ENCODE measurements around the gene GNG13.

The GNG13 gene

DNA sequence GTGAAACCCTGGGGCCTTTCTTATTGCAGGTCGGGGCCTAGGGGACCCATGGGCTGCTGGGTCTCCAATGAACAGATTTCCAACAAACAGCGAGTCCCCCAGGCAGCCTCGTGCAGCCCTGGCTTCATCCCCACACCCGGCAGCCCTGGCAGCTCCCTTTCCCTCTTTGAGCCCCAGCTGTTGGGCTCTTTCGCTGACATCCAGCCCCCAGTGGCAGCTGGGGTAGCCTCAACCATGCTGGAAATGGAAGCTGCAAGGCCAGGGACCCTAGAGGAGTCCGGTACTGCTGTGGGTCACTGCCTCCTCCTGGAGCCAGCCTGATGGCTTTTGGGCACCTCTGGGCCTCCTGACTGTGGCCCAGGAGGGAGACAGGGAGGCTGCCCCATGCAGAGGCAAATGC, 18.3 kb downstream of the GNG13 start:
- TF ChIP-seq SPI1 (IDR thresholded peaks at IDR 0.05; ENCODE audit: borderline replicate concordance, low read depth) = no peak
- no peak for TF ChIP-seq GABPA (IDR thresholded peaks at IDR 0.05; ENCODE audit: low read depth)
- TF ChIP-seq REST (IDR thresholded peaks at IDR 0.05; ENCODE audit: insufficient replicate concordance, low read depth) = no peak
- TF ChIP-seq CTCF (IDR thresholded peaks at IDR 0.05; ENCODE audit: insufficient read depth, low read length) = no peak
- TF ChIP-seq POLR2AphosphoS5 (IDR thresholded peaks at IDR 0.05; ENCODE audit: low read depth) = no peak
- H3K27me3 ChIP-seq (ENCODE audit: insufficient read depth, poor library complexity, severe bottlenecking) = peaks cover 15% of the 10 kb centered on the region
- H3K27ac ChIP-seq (replicated peaks) = no peak overlapping the region
- no peak for DNase-seq (ENCODE audit: low read depth in 1 of 2, low spot score in 1 of 2)
- H3K4me3 ChIP-seq (replicated peaks; ENCODE audit: insufficient read depth, low read length) = no peak overlapping the region

DNA sequence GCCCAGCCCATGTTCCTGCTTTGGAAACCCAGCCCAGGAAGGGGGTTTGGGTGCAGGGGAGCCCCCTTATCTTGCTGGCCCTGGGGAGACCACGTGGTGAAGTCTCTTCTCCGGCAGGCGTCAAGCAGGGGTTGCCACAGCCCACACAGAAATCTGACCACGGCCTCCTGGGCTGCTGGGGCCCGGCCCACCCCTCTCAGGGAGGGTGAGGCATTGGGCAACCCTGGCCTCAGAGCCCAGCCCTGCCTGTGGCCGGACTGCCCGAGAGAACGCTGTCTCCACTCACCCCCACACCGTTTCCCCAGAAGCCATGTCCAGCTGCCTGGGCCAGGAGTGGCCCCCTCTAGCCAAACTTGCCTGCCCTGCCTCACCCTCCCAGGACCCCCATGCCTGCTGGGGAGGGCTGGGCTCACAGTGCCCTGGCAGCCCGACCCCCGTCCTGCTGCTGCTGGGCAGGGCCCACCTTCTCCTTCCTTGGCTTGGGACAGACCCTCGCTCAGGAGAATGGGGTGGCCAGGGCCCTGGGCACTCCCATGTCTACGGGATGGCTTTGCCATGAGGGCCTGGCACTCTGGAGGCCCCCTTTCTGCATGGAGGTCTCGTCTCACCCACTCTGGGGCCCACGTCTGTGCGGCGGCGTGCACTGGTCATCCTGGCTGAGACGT, 19.1 kb downstream of the GNG13 start:
- Histone ChIP-seq H3K27me3 (ENCODE audit: insufficient read depth, poor library complexity, severe bottlenecking) (peaks cover 15% of the 10 kb centered on the region), H3K4me3 (replicated peaks; ENCODE audit: insufficient read depth, low read length) (no peak overlapping the region), H3K27ac (replicated peaks) (no peak overlapping the region)
- TF ChIP-seq REST (IDR thresholded peaks at IDR 0.05; ENCODE audit: insufficient replicate concordance, low read depth) = no peak
- DNase-seq (ENCODE audit: low read depth in 1 of 2, low spot score in 1 of 2) = no peak

GRCh38 chr16:780296-780695, 20.2 kb downstream of the GNG13 start:
- no peak overlapping the region for H3K4me3 ChIP-seq (replicated peaks; ENCODE audit: insufficient read depth, low read length)
- no peak overlapping the region for H3K27ac ChIP-seq (replicated peaks)
- DNase-seq (ENCODE audit: low read depth in 1 of 2, low spot score in 1 of 2) = no peak
- H3K27me3 ChIP-seq (ENCODE audit: insufficient read depth, poor library complexity, severe bottlenecking) = peaks cover 15% of the 10 kb centered on the region
- TF ChIP-seq SPI1 (IDR thresholded peaks at IDR 0.05; ENCODE audit: borderline replicate concordance, low read depth) = no peak
- no peak for TF ChIP-seq GABPA (IDR thresholded peaks at IDR 0.05; ENCODE audit: low read depth)
- TF ChIP-seq POLR2AphosphoS5 (IDR thresholded peaks at IDR 0.05; ENCODE audit: low read depth) = no peak
- no peak for TF ChIP-seq CTCF (IDR thresholded peaks at IDR 0.05; ENCODE audit: insufficient read depth, low read length)
- no peak for TF ChIP-seq REST (IDR thresholded peaks at IDR 0.05; ENCODE audit: insufficient replicate concordance, low read depth)

Measured in HL-60 (cell line).